ENCODE measurements around the gene CACNA2D2.

Gene CACNA2D2

DNA sequence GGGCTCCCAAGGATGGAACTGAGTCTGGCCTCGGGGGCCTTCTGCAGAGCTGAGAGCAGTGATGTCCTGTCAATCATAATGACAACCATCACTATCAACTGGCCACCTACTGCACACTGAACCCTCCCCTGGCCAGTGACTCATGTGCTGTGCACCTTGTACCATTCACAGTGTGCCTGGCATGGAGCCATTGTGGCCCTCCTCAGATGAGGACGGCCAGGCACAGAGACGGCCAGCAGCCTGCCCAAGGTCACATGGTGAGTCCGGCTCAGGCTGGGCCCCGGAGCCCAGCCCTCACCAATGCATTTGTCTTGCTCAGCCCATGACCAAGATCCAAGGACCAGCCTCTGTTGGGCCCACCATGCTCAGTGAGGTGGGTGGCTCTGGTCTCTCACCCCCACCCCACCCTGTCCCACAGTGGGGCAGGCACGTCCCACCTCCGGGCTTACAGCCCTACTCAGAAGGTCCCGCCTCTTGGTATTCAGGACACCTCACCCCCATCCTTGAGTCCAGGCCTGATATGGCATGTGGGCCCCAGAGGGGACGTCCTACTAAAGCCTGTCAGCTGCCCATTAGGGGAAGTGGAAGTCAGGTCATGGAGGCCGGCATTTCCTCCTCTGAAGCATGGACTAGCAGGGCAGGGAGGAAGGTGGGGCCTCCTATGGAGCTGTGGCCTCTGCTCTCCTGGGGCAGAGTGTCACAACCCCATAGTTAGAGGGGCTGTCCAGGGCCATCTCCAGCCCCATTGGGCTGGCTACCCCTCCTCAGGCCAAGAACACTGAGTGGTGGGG, 108.2 kb downstream of the CACNA2D2 start:
- DNase-seq (ENCODE audit: low read depth in 2 of 2) = no peak

DNA sequence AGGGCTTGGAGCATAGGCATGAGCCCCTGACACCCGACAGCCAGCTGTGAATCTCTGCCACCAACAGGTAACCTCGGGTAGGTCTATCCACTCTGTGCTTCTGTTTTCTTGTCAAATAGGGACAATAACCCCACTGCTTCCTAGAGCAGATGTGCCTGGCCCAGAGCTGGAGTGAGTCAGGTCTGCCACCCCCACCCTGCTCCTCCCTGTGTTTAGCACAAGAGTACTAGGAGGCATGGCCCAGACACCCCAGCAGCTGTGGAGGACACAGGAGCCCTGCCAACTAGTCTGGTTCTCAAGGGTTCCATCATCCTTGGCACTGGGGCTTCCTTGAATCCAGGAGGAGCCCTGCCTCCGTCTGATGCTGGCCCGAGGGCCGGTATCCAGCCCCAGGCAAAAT, 110.4 kb downstream of the CACNA2D2 start:
- DNase-seq (ENCODE audit: low read depth in 2 of 2) = no peak

DNA sequence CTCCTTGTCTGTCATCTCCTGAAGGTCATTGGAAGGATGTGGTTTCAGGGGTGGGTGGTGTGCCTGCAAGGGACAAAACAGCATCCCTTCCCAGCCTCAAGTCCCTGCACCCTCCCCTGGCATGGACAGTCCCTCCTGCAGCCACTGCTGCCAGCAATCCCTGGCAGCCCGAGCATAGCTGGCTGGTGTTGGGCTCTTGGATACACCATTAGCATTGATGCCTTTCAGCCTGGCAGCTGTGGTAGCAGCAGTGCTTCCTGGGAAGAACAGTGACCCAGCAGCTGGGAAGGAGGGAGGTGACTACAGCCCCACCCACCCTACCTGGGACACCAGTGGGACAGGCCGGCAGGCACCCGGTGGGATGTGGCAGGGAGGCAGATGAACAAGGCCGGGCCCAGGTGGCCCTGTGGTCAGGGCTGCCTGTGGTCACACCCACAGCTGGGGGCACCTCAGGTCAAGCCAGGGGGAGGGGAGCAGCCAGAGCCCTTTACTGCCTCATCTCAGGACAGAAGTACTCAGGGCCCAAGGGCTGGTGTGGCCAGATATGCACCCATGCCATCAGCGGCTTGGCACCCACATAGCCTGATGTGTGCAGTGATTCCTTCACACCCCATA, 111.2 kb downstream of the CACNA2D2 start:
- no peak for DNase-seq (ENCODE audit: low read depth in 2 of 2)

DNA sequence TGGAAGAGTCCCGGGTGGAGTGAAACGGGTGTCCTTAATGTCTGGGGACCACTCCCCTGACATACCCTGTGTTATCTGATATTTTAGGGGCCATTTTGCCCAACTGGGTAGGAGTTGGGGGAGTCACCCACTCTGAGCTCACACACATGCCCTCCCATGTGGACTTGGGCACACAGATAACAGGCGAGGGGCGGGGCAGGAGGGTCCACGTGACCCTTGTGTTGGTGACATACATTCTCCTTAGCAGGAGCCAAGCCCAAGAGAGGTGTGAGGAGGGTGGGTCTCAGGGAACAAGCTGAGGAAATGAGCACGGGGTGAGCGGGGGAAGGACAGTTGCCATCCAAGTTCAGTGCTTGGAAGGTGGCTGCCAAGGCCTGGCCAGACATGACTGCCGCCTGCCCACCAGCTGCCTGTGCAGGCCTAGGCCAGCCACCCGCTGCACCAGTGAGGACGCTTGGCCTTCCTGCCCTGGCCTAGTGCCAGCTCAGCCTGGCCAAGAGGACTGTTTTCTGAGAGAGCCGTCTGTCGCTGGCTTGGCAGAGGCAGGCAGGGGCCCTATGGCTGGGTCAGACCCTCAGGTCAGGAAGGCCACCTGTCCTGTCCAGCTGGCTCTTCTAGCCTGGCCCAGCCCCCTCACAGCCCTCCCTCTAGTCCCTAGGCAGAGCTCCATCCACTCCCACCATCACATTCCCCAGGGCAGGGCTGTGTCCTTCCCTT, 112.8 kb downstream of the CACNA2D2 start:
- DNase-seq (ENCODE audit: low read depth in 2 of 2) = no peak

DNA sequence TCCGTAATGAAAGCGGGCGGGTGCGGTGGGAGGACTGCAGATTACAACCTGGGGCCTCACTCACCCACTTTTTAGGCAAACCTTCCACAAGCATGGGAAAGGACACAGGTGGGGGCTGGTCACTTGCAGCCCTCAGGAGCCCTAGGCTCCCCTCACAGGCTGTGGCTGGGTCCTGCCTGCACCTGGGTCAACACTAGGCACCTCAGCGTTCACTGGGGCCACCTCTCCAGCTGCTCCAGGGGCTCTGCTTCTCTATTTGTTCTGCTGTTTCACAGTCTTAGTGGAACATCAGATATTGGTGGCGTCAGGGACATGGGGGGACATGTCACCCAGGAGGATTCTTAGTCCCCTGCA, 114.0 kb downstream of the CACNA2D2 start:
- DNase-seq (ENCODE audit: low read depth in 2 of 2) = no peak

DNA sequence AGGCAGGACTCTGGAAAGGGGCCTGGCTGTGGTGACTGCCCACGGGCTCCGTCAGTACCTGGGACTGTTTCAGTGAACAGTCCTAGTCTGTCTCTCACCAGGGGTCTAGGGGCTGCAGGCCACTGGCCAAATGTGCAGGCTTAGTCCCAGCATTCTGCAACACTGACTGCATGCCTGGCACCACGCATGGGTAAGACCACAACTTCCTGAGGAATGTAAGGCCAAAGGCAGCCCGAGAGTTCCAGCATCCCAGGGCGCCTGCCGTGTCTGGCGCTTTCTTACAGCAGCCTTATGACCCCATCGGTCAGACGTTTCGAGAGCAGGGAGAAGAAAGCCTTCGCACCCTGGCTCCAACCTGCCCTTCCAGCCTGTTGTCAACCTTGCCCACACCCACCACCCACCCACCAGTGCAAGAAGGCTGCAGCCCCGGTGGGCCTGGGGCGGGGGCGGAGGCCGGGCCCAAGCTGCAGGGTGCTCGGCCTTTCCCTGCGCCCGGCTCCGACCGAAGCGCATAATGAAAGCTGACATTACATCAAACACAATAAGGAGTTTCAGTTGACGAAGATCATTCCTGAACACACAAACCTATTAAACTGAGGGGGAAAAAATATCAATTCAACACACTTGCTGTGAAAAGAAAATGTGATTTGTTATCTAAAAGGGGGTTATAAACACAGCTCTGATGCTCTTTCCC, 114.6 kb downstream of the CACNA2D2 start:
- DNase-seq (ENCODE audit: low read depth in 2 of 2) = no peak

DNA sequence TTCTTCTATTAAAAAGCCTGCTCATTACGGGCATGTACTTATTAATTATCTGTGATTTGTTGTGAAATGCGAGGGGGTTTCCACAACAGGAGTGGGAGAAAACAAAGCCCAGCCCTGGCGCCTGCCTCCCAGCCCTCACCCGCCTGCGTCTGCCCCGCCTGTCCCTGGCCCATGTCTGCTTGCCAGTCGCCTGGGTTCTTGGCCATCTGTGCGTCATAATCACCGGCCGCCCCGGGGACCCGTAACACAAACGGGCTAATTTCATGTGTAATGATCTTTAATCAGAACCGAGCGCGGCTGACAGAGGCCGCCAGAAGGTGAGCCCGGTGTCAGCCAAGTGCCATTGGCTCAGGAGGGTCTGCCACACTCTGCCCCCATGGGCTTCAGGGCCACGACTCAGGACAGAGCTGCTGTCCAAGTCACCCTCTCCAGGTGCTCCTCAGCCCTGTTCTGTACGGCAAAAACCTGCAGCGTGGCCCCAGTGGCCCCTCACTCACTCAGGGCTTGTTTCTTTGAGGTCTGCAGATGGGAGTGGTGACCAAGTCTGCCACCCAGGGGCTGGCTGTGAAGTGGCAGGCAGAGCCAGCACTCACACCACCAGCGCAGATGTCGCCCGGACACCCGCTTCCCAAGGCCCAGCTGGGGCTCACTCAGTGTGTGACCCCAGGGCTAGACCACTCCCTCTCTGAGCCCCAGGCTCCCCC, 115.3 kb downstream of the CACNA2D2 start:
- DNase-seq (ENCODE audit: low read depth in 2 of 2) = no peak

DNA sequence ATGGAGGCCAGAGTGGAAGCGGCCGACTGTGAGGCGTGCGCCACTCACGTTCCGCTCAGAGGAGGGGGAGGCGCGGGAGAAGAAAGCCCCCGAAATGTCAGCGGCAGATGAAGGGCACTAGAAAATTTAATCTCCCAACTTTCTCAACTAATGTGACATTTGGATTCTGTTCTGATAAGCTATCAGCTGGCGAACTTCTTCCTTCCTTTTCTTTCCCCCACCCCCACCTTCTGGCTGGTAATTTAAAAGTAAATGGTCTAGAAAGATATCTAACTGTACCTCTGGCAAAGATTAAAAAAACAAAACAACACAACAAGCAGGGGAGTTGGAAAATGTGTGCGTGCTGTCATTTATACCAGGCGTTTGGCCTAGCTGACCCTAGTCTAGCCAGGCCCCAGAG, 117.7 kb downstream of the CACNA2D2 start:
- no peak for DNase-seq (ENCODE audit: low read depth in 2 of 2)

DNA sequence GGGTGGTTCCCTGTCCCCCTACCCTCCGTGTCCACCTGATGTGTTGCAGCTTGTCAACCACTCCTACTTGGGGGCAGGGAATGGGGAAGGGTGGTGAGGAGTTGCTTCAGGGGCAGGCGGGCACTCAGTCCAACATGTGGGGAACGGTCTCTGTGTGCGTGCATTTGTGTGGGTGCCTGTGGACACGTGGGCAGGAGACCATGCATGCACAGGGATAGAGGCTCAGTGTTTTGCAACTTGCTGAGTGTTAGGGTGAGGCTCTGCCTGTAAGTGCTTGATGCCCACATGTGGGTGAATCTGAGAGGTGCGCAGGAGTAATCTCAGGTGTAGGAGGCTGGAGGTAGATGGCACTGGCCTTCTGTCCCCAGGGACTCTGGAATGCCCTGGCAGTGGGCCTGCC, 119.7 kb downstream of the CACNA2D2 start:
- DNase-seq (ENCODE audit: low read depth in 2 of 2) = no peak

DNA sequence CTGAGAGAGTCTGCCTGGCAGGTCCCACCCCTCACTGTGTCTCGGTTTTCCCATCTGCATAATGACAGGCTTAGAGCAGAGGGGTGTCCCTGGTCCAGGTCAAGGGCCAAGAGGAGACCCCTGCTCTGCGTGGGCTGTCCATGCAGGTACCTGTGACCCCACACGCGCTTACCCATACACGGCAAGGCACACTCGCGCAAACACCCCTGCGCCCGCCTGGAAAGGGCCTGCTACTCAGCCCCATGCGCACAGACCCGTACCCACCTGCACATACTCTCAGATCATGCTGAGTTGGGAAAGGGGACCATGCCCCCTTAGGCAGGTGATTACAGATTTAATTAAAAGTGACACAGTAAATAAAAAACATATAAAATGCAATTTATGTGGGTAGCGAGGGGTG, 120.7 kb downstream of the CACNA2D2 start:
- DNase-seq (ENCODE audit: low read depth in 2 of 2) = no peak

DNA sequence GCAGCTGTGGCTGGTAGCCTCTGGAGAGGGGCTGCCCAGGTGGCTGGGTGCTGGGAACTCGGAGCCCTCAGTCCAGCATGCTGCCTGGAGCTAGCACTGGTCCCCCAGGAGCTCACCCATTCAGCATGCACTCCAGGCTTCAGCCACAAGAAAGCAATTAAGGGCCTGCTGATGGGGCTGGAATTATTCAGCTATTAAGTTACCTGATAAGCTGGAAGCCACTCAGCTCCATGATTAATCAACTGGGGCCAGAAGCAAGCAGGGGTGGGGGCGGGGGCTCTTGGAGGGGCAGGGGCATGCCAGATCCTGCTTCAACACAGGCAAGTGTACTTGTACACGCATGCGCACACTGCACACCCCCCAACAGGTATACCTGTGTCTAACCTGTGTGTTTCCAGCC, 122.1 kb downstream of the CACNA2D2 start:
- no peak for DNase-seq (ENCODE audit: low read depth in 2 of 2)

DNA sequence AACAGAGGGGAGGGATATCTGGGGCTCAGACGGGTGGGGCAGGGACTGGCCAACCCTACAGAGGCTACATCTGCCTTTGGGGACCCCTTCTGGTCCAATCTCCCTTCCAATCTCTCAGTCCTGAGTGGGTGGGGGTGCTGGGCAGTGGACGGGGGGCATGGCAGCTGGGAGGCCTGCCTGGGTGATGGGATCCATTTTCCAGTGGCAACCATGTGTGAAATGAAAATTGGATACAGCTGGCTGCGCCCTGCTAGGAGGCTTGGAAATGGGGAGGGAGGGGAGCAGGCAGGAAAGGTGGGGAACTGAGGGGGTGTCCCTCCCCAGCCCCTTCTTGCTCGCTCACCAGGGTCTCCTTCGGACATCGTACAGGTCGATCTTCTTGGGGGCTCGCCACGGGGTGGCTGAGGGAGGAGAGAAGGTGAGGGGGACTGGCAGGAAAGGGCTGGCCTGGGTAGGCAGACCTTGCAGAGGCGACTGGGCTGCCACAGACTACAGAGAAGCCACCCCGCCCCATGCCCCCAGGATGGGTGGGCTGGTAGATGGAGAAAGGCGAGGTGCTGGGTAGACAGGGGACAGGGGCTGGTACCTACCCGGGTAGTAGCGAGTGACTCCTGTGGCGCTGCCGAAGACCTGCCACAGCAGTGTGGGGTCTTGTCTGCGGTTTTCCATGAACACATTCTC, 122.9 kb downstream of the CACNA2D2 start:
- DNase-seq (ENCODE audit: low read depth in 2 of 2) = no peak

DNA sequence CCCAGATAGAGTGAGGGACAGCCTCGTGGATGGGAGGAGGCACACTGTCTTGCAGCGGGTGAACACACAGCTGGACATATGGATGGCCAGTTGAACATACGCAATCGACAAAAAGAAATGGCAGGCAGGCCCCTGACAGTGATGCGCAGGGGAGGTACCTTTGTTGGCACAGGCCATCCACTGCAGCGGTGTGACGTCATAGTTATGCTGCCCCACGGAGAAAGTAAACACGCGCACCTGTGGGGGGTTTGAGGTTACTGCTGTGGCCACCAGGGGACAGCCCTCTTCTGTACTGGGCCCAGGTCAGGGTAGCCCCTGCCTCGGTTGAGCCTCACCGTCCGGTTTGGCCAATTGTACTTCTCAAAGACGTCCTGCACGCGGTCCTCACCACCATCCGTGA, 124.7 kb downstream of the CACNA2D2 start:
- no peak for DNase-seq (ENCODE audit: low read depth in 2 of 2)

DNA sequence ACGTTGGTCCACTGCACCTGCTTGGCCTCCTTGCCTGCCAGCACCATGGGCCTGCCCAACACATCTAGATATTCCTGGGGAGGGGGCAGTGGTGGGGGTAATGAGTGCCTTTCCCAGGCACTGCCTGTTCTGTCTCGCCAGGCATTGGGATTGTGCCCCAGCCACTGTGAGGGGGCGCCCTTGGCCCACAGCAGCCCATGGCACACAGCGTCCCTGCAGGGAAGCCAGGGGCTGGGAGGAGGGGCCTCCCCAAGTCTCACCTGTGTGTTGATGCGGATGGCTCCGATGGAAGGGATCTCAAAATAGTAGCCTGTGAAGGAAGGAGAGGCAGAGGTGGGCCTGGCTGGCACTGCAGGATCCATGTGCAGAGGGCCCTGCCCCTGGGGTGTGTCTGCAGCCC, 125.4 kb downstream of the CACNA2D2 start:
- no peak for DNase-seq (ENCODE audit: low read depth in 2 of 2)

DNA sequence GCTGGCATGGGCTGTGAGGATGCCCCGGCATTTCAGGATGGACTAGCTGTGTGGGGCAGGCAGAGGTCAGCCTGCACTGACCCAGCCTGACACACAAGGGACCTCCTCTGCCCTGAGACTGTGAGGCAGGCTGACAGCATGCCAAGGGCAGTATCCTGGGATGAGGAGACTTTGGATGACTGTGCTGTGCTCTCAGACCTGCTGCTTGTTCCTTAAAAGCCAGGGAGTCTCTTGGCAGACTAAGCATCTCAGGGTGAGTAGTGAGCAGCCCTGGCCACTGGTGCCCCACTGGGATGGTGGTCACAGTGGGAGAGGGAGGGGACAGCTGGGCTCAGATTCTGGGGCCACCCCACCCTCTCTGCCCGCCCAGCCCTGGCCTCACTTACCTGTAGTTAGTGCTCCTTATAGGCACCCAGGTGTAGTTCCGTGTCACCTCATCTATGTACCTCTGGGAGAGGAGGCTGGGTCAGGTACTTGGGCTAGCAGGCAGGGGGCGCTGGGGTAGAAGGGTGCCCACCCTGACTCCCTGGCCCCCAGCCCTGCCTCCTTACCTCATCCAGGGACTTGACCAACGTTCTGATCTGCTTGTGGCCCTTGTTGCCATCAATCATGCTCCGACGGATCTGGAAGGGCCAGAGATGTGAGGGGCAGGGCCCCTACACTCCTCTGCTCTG, 128.0 kb downstream of the CACNA2D2 start:
- DNase-seq (ENCODE audit: low read depth in 2 of 2) = no peak

DNA sequence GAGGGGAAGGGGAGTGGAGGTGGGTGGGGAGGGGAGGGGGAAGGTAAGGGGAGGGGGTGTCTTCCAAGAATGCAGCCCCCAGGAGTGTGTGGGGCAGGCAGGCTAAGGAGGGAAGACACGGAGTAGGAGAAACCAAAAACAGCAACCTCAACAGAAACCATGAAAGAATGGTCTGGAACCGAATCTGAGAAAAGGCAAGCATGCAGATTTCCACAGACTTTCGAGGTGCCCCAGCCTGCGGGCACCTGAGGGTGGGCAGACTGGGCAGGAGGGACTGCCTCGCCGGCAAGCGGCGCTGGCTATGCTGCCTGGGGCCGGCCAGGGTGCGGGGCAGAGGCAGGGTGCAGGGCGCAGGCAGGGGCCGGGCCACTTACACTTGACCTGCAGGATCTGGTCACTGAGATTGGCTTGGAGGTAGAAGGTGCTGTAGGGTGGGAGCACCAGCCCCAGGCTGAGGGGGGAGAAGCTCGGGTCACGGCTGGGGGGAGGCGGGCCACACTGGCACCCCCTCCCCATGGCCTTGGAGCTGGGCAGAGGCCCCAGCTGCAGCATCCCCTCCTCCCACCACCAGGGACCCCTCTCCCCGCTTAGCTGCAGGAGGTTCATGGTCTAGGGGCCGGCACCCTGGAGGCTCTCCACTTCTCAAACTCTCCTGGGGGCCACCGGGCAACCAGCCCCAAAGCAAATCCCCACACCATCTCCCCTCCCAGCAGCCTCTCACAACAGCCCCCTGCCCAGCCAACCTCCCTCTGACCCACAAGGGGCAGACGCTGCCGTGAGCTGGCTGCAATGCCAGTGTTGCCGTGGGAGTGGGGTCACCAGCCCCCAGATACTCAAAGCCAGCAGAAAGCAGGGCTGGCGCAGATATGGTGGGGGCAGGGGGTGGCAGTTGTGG, 128.8 kb downstream of the CACNA2D2 start:
- DNase-seq (ENCODE audit: low read depth in 2 of 2) = no peak

DNA sequence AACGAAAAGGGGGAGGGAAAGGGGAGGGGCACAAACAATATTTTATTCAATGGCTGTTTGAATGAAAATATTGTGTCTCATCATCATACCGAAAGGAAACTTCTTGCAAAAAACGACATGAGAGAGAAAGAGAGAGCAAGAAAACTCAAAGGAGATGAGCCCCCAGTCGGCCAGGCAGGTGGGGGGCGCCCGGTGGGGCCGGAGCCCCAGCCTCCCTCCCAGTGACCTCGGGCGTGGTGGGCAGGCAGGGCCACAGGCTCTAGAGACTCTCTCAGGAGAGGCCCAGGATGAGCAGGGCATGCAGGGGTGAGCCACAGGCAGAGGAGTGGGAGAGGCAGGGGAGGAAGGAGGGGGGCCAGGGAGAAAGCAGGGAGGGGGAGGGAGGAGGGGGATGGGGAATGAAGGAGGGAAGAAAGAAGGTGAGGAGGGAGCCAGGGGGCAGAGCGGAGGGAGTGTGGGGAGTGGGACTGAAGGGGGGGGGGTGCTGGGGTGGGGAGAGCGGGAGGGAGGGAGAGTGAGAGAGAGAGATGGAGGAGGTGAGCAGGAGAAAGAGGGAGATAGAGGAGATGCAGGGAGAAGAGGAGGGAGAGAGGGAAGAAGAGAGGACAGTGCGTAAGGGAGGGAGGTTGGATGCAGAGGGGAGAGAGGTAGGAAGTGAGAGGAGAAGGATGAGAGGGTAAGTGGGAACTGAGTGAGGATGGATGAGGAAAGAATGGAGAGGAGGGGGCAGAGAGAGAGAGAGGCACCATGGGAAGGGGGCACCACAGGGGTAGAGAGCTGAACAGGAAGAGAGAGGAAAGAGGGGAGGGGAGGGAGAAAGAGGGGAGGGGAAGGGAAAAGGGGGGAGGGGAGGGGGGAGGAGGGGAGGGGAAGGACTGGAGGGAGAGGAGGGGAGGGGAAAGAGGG, 130.0 kb downstream of the CACNA2D2 start:
- DNase-seq (ENCODE audit: low read depth in 2 of 2) = no peak

DNA sequence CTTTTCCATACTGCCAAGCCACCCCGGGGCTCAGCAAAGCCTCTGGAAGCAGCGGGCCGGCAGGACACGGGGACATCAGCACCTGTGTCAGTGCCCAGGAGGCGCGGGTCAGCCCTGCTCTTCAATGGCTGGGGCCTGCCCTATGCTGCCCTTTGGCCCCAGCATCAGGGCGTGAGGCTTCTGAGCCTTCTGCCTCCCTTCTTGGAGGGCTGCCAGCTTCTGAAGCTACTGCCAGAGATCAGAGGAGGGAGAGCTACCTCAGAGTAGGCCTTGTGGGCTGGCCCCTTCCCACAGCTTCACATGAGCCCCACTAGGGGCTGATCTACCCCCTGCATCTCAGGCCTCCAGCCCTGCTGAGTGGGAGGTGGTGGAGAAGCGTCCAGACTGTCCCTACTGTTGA, 131.1 kb downstream of the CACNA2D2 start:
- no peak for DNase-seq (ENCODE audit: low read depth in 2 of 2)
